ENCODE results near the gene SLC30A9. TPM values are rescaled to one million over a fixed set of nuclear protein-coding genes. Genes with fewer than 3 reads are reported as not detected.
A peak's percentile ranks its signal among the peaks of the same experiment; 100 is the strongest.

SLC30A9 gene
- total RNA-seq, 1 donor from 2014 or later, result 59.3 TPM

DNA sequence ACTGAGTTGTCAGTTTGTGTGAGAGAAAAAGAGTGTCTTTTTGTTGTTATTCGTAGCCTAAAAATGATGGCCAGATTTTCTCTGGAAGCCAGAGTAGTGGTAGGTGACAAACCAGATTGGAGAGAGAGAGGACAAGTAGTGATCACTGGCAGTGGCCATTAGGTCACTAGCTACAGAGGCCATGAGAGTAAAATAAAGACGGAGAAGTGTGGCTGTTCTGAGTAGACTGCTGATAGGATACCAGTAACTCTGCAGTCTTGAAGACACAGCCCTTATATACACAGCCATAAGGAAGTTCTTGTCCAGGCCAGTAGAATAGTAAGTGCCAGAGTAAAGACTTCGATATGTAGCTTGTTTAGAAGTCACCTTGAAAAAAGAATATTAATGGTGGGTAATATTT is 7.7 kb downstream of the SLC30A9 start:
- no peaks in the 10 kb centered on the region for H3K4me1 ChIP-seq (ENCODE audit: insufficient read depth, low read length)
- H3K9me3 ChIP-seq (ENCODE audit: insufficient read depth, low read depth, low read length), result no peaks in the 10 kb centered on the region
- H2AFZ ChIP-seq (ENCODE audit: low read depth, low read length), result no peak overlapping the region
- TF ChIP-seq, protein P1, sequence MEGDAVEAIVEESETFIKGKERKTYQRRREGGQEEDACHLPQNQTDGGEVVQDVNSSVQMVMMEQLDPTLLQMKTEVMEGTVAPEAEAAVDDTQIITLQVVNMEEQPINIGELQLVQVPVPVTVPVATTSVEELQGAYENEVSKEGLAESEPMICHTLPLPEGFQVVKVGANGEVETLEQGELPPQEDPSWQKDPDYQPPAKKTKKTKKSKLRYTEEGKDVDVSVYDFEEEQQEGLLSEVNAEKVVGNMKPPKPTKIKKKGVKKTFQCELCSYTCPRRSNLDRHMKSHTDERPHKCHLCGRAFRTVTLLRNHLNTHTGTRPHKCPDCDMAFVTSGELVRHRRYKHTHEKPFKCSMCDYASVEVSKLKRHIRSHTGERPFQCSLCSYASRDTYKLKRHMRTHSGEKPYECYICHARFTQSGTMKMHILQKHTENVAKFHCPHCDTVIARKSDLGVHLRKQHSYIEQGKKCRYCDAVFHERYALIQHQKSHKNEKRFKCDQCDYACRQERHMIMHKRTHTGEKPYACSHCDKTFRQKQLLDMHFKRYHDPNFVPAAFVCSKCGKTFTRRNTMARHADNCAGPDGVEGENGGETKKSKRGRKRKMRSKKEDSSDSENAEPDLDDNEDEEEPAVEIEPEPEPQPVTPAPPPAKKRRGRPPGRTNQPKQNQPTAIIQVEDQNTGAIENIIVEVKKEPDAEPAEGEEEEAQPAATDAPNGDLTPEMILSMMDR (IDR thresholded peaks at IDR 0.05; ENCODE audit: insufficient read depth, low read depth, low read length), result no peak
- Mint-ChIP-seq H3K4me3 (ENCODE audit: unreplicated experiment) (no peak overlapping the region), H3K4me1 (ENCODE audit: low read depth, unreplicated experiment) (peaks cover 4% of the 10 kb centered on the region), H3K27ac (ENCODE audit: unreplicated experiment) (no peak overlapping the region), H3K9me3 (ENCODE audit: unreplicated experiment) (no peaks in the 10 kb centered on the region), H3K36me3 (ENCODE audit: low read depth, unreplicated experiment) (peaks cover 4% of the 10 kb centered on the region), H3K27me3 (ENCODE audit: low read depth, unreplicated experiment) (no peaks in the 10 kb centered on the region)
- no peak overlapping the region for H3K27ac ChIP-seq (ENCODE audit: low read depth, low read length)
- FAIRE-seq (no peak), DNase-seq (ENCODE audit: low read depth) (no peak)
- peaks cover 87% of the 10 kb centered on the region for H3K79me2 ChIP-seq (ENCODE audit: insufficient read depth, low read length)
- H3K4me3 ChIP-seq (ENCODE audit: insufficient read depth, low read depth, low read length), result no peak overlapping the region
- H4K20me1 ChIP-seq (ENCODE audit: insufficient read depth, low read length), result peaks cover 28% of the 10 kb centered on the region
- no peak overlapping the region for H3K9ac ChIP-seq (ENCODE audit: low read length)
- no peaks in the 10 kb centered on the region for H3K27me3 ChIP-seq (ENCODE audit: insufficient read depth, low read length)
- H3K4me2 ChIP-seq (ENCODE audit: low read length), result no peak overlapping the region
- no peaks in the 10 kb centered on the region for H3K36me3 ChIP-seq (ENCODE audit: insufficient read depth, low read length)

- Mint-ChIP-seq H3K27ac (ENCODE audit: unreplicated experiment) (no peak overlapping the region), H3K4me3 (ENCODE audit: unreplicated experiment) (no peak overlapping the region), H3K9me3 (ENCODE audit: unreplicated experiment) (no peaks in the 10 kb centered on the region), H3K36me3 (ENCODE audit: low read depth, unreplicated experiment) (peaks cover 4% of the 10 kb centered on the region), H3K4me1 (ENCODE audit: low read depth, unreplicated experiment) (peaks cover 4% of the 10 kb centered on the region), H3K27me3 (ENCODE audit: low read depth, unreplicated experiment) (no peaks in the 10 kb centered on the region)
- H3K4me1 ChIP-seq (ENCODE audit: insufficient read depth, low read length), result no peaks in the 10 kb centered on the region
- H3K4me2 ChIP-seq (ENCODE audit: low read length), result no peak overlapping the region
- H3K27me3 ChIP-seq (ENCODE audit: insufficient read depth, low read length), result no peaks in the 10 kb centered on the region
- H3K4me3 ChIP-seq (ENCODE audit: insufficient read depth, low read depth, low read length), result no peak overlapping the region
- FAIRE-seq (peak; percentile 65), DNase-seq (ENCODE audit: low read depth) (no peak)
- no peak overlapping the region for H2AFZ ChIP-seq (ENCODE audit: low read depth, low read length)
- no peaks in the 10 kb centered on the region for H3K9me3 ChIP-seq (ENCODE audit: insufficient read depth, low read depth, low read length)
- H3K36me3 ChIP-seq (ENCODE audit: insufficient read depth, low read length), result no peaks in the 10 kb centered on the region
- no peak overlapping the region for H3K27ac ChIP-seq (ENCODE audit: low read depth, low read length)
- H3K79me2 ChIP-seq (ENCODE audit: insufficient read depth, low read length), result peaks cover 79% of the 10 kb centered on the region
- peaks cover 28% of the 10 kb centered on the region for H4K20me1 ChIP-seq (ENCODE audit: insufficient read depth, low read length)
- TF ChIP-seq, protein P1 (IDR thresholded peaks at IDR 0.05; ENCODE audit: insufficient read depth, low read depth, low read length), result no peak
- TF ChIP-seq EZH2 (IDR thresholded peaks at IDR 0.05; ENCODE audit: insufficient read depth, low read length), result no peak
- H3K9ac ChIP-seq (ENCODE audit: low read length), result no peak overlapping the region
Observed at GRCh38 chr4:41999321-41999720, 9.0 kb downstream of the SLC30A9 start.

DNA sequence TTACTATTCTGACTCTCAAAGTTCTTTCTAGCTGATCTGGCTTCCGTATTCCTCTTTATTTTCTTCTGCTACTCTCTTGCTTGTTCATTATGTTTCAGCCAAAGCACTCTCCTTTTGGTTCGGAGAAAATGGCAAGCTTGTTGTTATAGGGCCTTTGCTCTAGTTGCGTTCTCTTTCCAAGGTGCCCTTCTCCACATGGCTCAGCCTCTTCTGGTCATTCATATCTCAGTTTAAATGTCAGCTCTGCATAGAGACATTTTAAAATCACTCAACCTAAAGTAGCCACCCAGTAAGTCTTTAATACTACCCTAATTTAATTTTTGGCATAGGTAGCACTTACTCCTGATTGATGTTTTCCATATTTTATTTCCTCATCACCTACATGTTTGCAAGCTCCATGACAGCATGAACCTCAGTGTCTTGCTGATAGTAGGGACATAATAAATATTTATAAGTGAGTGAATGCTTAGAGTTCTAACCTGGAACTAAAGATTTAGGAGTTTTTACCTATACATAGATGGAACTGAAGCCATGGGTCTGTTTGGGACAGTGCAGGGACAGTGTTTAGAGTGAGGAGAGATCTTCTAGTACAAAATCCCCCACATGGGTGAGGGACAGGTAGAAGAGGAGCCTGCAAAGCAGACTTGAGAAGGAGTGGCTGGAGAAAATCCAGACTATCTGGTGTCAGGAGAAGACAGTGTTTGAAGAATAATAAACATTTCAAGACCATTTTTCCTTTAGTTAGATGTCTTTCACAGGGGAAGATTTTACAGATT is 17.9 kb downstream of the SLC30A9 start:
- FAIRE-seq (no peak), DNase-seq (ENCODE audit: low read depth) (no peak)
- H3K27me3 ChIP-seq (ENCODE audit: insufficient read depth, low read length), result no peaks in the 10 kb centered on the region
- no peak overlapping the region for H2AFZ ChIP-seq (ENCODE audit: low read depth, low read length)
- Mint-ChIP-seq H3K9me3 (ENCODE audit: unreplicated experiment) (no peaks in the 10 kb centered on the region), H3K36me3 (ENCODE audit: low read depth, unreplicated experiment) (peaks cover 5% of the 10 kb centered on the region), H3K27me3 (ENCODE audit: low read depth, unreplicated experiment) (no peaks in the 10 kb centered on the region), H3K27ac (ENCODE audit: unreplicated experiment) (no peak overlapping the region), H3K4me3 (ENCODE audit: unreplicated experiment) (no peak overlapping the region), H3K4me1 (ENCODE audit: low read depth, unreplicated experiment) (no peaks in the 10 kb centered on the region)
- H3K9me3 ChIP-seq (ENCODE audit: insufficient read depth, low read depth, low read length), result no peaks in the 10 kb centered on the region
- peaks cover 8% of the 10 kb centered on the region for H3K36me3 ChIP-seq (ENCODE audit: insufficient read depth, low read length)
- TF ChIP-seq EZH2 (IDR thresholded peaks at IDR 0.05; ENCODE audit: insufficient read depth, low read length), result no peak
- TF ChIP-seq, protein P1 (IDR thresholded peaks at IDR 0.05; ENCODE audit: insufficient read depth, low read depth, low read length), result no peak
- H3K79me2 ChIP-seq (ENCODE audit: insufficient read depth, low read length), result peaks cover 62% of the 10 kb centered on the region
- peaks cover 33% of the 10 kb centered on the region for H4K20me1 ChIP-seq (ENCODE audit: insufficient read depth, low read length)
- H3K4me2 ChIP-seq (ENCODE audit: low read length), result no peak overlapping the region
- H3K27ac ChIP-seq (ENCODE audit: low read depth, low read length), result no peak overlapping the region
- no peak overlapping the region for H3K9ac ChIP-seq (ENCODE audit: low read length)
- no peak overlapping the region for H3K4me3 ChIP-seq (ENCODE audit: insufficient read depth, low read depth, low read length)
- no peaks in the 10 kb centered on the region for H3K4me1 ChIP-seq (ENCODE audit: insufficient read depth, low read length)
